GM12875 (cell line): ENCODE data around the gene SUCLG1.

ENCODE experiments used
- H3K4me3 ChIP-seq: one replicate; pipeline ENCODE4 v1.5.1; 2011; ENCODE audit warnings: low read depth, low read length, control low read depth
- CTCF ChIP-seq: IDR thresholded peaks from 2 replicates; pipeline ENCODE4 v1.5.1; 2011; ENCODE audit warnings: low read depth, mild to moderate bottlenecking, control low read depth, inconsistent platforms, low read length, moderate library complexity, borderline replicate concordance; ENCODE audit not compliant: insufficient read depth

Gene SUCLG1

DNA sequence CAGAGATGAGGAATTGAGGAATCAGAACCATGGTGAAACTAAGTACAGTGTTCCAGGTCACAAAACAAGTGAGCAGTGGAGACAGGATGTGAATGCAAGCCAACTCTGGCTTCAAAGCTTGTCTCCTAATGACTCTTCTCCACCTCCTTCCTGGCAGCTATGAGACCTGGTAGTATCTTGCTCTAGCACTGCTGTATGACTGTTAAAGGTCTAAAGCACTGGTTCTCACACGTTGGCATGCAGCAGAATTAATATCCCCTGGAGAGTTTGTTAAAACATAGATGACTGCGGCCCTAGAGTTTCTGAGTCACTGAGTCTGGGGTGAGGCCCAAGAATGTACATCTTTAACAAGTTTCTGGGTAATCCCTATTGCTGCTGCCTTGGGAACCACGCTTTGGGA lies 63.3 kb downstream of the SUCLG1 start:
- no peak for TF ChIP-seq CTCF

GRCh38 chr2:84394628-84395027 lies 64.5 kb downstream of the SUCLG1 start:
- no peak overlapping the region for H3K4me3 ChIP-seq
- no peak for TF ChIP-seq CTCF

More for the DNA sequence above, 63.3 kb downstream of the SUCLG1 start:
- no peak overlapping the region for H3K4me3 ChIP-seq

DNA sequence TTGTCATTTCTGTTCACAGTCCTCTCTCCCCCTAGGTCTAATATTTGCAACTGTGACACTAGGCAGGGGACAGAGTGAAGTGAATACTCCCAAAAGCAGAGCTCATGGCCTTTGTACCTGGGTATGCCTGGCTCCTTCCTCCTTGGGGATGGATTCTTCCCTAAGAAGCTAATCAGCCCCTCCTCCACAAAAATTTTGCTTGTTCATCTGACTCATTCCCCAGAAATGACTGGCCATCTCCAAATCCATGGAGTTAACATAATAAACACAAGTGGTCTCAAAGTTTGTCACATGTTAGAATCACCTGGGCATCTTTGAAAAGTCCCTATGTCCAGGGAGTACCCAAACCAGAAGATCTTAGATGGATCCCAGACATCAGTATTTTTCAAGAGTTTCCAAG lies 65.3 kb downstream of the SUCLG1 start:
- no peak for TF ChIP-seq CTCF
- H3K4me3 ChIP-seq, result no peak overlapping the region

DNA sequence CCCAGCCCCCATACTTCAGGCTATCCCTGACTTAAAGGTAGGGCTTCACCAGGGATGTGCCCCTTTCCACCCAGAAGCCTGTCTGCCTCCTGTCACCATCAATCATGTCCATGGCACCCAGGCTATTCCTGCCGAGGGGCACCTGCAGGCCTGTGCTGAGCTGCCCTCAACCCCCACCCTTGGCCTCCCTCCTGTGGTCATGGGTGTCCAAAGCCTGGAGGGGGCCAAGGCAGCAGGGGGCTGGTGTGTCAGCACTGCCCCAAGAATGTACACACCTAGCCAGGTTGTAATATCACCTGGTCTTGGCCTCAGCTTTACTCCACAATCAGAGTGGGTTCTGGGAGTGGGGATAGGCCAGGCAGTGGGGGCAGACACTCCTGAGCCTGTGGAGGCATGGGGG lies 69.3 kb downstream of the SUCLG1 start:
- H3K4me3 ChIP-seq, result no peak overlapping the region
- no peak for TF ChIP-seq CTCF

GRCh38 chr2:84388921-84389490 lies 70.1 kb downstream of the SUCLG1 start:
- TF ChIP-seq CTCF, result no peak
- H3K4me3 ChIP-seq, result no peak overlapping the region

- no peak for TF ChIP-seq CTCF
These were observed 70.9 kb downstream of the SUCLG1 start for GRCh38 chr2:84388133-84388532.

GRCh38 chr2:84386336-84387040 lies 72.6 kb downstream of the SUCLG1 start:
- TF ChIP-seq CTCF, result no peak
- H3K4me3 ChIP-seq, result no peak overlapping the region

More at GRCh38 chr2:84388133-84388532, 70.9 kb downstream of the SUCLG1 start:
- no peak overlapping the region for H3K4me3 ChIP-seq
